ENCODE measurements around the gene FRMD1. TPM values are rescaled to one million over a fixed set of nuclear protein-coding genes. Genes with fewer than 3 reads are reported as not detected.

The FRMD1 gene
- total RNA-seq, 1 experiment from 2014 or later: not detected

DNA sequence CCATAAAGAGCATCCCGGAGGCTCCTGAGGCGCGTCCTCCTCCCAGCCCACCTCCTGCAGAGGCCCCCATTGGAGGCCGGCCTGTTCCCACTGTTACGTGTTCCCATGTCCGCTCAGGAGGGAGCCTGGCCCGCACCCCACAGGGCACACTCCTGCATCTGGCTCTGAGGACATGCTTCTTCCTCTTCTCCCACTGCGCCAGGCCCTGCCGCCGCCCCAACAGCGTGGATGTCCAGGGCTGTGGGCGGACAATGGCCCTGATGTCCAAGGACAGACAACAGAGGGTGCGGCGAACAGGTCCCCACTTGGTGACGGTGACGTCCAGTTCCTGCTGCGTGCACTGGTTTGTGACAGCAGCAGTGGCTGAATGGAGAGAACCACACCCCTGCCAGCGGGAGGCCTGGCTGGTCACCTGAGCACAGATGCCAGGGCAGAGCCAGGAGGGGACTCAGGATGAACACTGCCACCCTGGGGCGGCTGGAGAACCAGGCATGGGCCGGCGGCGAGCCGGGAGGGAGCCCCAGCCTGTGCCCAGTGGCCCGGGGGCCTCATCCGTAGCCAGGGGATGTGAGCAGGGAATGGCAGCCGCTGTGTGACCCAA, 26.6 kb downstream of the FRMD1 start:
- Histone ChIP-seq H4K20me1 (ENCODE audit: insufficient read depth) (no peaks in the 10 kb centered on the region), H3F3A (ENCODE audit: insufficient read depth, low read depth) (no peaks in the 10 kb centered on the region), H3K9me3 (ENCODE audit: insufficient read depth, low read depth) (no peaks in the 10 kb centered on the region), H2AFZ (no peak overlapping the region), H3K79me2 (ENCODE audit: low read depth) (no peaks in the 10 kb centered on the region), H3K36me3 (ENCODE audit: low read depth) (no peaks in the 10 kb centered on the region), H3K27me3 (ENCODE audit: insufficient read depth, low read depth) (peaks cover 46% of the 10 kb centered on the region), H3K4me2 (no peak overlapping the region), H3K4me3 (no peak overlapping the region), H3K9me2 (ENCODE audit: insufficient read depth) (no peaks in the 10 kb centered on the region), H3K27ac (no peak overlapping the region), H3K4me1 (replicated peaks; ENCODE audit: insufficient read depth) (no peaks in the 10 kb centered on the region)
- CTCF ChIA-PET: no interaction called here
- POLR2A ChIA-PET (ENCODE audit: unreplicated experiment): no interaction called here
- no TSS peak for BruUV-seq (replicated peaks)
- intact Hi-C loops (cut with micrococcal nuclease; ENCODE audit: unreplicated experiment): no loop called here
- peak in 1 of 2 experiments; percentile 17 for DNase-seq
- TF ChIP-seq, protein P1, sequence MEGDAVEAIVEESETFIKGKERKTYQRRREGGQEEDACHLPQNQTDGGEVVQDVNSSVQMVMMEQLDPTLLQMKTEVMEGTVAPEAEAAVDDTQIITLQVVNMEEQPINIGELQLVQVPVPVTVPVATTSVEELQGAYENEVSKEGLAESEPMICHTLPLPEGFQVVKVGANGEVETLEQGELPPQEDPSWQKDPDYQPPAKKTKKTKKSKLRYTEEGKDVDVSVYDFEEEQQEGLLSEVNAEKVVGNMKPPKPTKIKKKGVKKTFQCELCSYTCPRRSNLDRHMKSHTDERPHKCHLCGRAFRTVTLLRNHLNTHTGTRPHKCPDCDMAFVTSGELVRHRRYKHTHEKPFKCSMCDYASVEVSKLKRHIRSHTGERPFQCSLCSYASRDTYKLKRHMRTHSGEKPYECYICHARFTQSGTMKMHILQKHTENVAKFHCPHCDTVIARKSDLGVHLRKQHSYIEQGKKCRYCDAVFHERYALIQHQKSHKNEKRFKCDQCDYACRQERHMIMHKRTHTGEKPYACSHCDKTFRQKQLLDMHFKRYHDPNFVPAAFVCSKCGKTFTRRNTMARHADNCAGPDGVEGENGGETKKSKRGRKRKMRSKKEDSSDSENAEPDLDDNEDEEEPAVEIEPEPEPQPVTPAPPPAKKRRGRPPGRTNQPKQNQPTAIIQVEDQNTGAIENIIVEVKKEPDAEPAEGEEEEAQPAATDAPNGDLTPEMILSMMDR (conservative IDR thresholded peaks at IDR 0.05): 0 out of 2 replicates have a peak, but pooled peaks have one; percentile 20
- no peak for TF ChIP-seq EZH2 (IDR thresholded peaks at IDR 0.05; ENCODE audit: low read depth)

DNA sequence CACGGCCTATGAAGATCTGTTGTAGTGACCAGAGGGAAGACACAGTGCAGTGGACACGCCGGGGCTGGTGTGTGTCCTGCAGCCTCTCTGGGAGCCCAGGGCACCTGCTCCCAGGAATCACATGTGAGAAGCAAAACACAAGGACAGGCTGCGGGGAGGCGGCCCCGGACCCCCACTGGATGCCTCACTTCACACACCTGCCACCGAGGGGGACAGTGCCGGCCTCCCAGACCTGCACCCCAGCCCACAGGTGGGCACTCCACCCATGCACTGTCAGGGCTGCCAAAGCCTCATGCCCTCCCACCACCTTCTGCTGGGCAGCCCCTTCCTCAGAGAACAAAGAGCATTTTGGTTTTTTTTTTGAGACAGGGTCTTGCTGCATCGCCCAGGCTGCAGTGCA, 27.4 kb downstream of the FRMD1 start:
- Histone ChIP-seq H3K36me3 (ENCODE audit: low read depth) (no peaks in the 10 kb centered on the region), H2AFZ (no peak overlapping the region), H3K4me3 (no peak overlapping the region), H3K9me3 (ENCODE audit: insufficient read depth, low read depth) (no peaks in the 10 kb centered on the region), H3K4me1 (replicated peaks; ENCODE audit: insufficient read depth) (no peaks in the 10 kb centered on the region), H3K79me2 (ENCODE audit: low read depth) (no peaks in the 10 kb centered on the region), H3K27ac (no peak overlapping the region), H3K4me2 (no peak overlapping the region), H3K27me3 (ENCODE audit: insufficient read depth, low read depth) (peaks cover 38% of the 10 kb centered on the region), H3F3A (ENCODE audit: insufficient read depth, low read depth) (no peaks in the 10 kb centered on the region), H3K9me2 (ENCODE audit: insufficient read depth) (no peaks in the 10 kb centered on the region), H4K20me1 (ENCODE audit: insufficient read depth) (no peaks in the 10 kb centered on the region)
- CTCF ChIA-PET: no interaction called here
- TF ChIP-seq, protein P1 (conservative IDR thresholded peaks at IDR 0.05): no peak
- no peak for TF ChIP-seq EZH2 (IDR thresholded peaks at IDR 0.05; ENCODE audit: low read depth)
- no peak for DNase-seq
- no TSS peak for BruUV-seq (replicated peaks)
- POLR2A ChIA-PET (ENCODE audit: unreplicated experiment): no interaction called here
- intact Hi-C loops (cut with micrococcal nuclease; ENCODE audit: unreplicated experiment): no loop called here

DNA sequence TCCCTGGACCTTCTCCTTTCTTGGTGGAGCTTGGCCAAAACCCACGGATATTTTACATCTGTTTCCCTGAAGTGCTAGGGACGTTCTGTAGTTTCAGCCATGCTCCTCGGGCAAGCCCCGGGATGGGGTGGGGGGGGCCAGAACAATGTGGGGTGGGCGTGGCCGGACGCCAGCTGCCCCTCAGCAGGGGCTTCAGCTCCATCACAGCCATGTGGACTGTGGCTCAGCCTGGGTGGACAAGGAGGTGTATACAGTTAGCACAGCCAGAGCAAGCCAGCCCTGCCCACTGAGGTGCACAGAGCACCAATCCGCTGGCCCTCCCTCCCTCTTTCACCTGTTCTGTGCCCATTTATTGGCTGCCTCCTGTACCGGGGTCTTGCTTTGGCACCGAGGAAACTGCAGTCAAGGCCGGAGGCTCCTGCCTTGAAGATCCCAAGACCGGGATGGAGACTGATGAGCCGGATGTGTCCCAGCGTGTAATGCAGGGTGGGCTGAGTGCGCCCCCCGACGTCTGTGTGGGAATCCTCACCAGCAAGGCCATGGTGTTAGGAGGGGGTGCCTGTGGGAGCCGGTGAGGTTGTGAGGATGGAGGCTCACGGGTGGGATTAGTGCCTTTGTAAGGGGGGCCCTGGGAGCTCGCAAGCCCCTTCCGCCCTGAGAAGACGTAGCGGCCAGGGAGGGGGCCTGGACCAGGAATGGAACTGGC, 28.0 kb downstream of the FRMD1 start:
- Histone ChIP-seq H3K27ac (no peak overlapping the region), H3K4me3 (no peak overlapping the region), H3K79me2 (ENCODE audit: low read depth) (no peaks in the 10 kb centered on the region), H3K36me3 (ENCODE audit: low read depth) (no peaks in the 10 kb centered on the region), H3K9me2 (ENCODE audit: insufficient read depth) (no peaks in the 10 kb centered on the region), H3K9me3 (ENCODE audit: insufficient read depth, low read depth) (no peaks in the 10 kb centered on the region), H2AFZ (no peak overlapping the region), H3K27me3 (ENCODE audit: insufficient read depth, low read depth) (peaks cover 34% of the 10 kb centered on the region), H3K4me1 (replicated peaks; ENCODE audit: insufficient read depth) (no peaks in the 10 kb centered on the region), H3F3A (ENCODE audit: insufficient read depth, low read depth) (no peaks in the 10 kb centered on the region), H3K4me2 (no peak overlapping the region), H4K20me1 (ENCODE audit: insufficient read depth) (no peaks in the 10 kb centered on the region)
- ChIA-PET CTCF (no interaction called here), POLR2A (ENCODE audit: unreplicated experiment) (no interaction called here)
- TF ChIP-seq, protein P1 (conservative IDR thresholded peaks at IDR 0.05): no peak
- TF ChIP-seq EZH2 (IDR thresholded peaks at IDR 0.05; ENCODE audit: low read depth): no peak
- no peak for DNase-seq
- no TSS peak for BruUV-seq (replicated peaks)
- intact Hi-C loops (cut with micrococcal nuclease; ENCODE audit: unreplicated experiment): no loop called here

Data from PC-9 (cell line).